NCI-H526 treated with DMSO at 0.1 percent for 48 hours (cell line): Measurements from ENCODE around the gene ADRA1B.

Experiments used
- DNase-seq: peaks from one replicate; lab custom pipeline; 2025; lab: John Stamatoyannopoulos, UW

ADRA1B gene

GRCh38 chr5:160018945-160019625 lies 102.8 kb downstream of the ADRA1B start:
- DNase-seq = no peak

GRCh38 chr5:160020266-160020770 lies 104.0 kb downstream of the ADRA1B start:
- no peak for DNase-seq

GRCh38 chr5:160020964-160021363 lies 104.7 kb downstream of the ADRA1B start:
- DNase-seq = no peak

- peak; percentile 19 for DNase-seq
These were observed 105.7 kb downstream of the ADRA1B start for GRCh38 chr5:160021831-160022446.
